Retinal pigment epithelial cell (primary cell): ENCODE data around the gene RNU6-7.
A peak's percentile ranks its signal among the peaks of the same experiment; 100 is the strongest.

ENCODE experiments used
- DNase-seq: peaks from one replicate; pipeline ENCODE4 v3.0.0-alpha.2; 2010; ENCODE audit warnings: low read depth
- H3K4me3 ChIP-seq: 2 replicates; pipeline ENCODE4 v1.5.1; 2011; ENCODE audit warnings: mild to moderate bottlenecking, low read length, control low read depth, moderate library complexity
- CTCF ChIP-seq: conservative IDR thresholded peaks from 2 replicates; pipeline ENCODE4 v1.5.1; 2011; ENCODE audit warnings: low read depth, low read length, control low read depth, inconsistent platforms

RNU6-7 gene

GRCh38 chr14:32201816-32202490 is at the start of gene RNU6-7:
RNU6-7 (plus strand) TSS chr14:32202045.
- peak within 1 kb of the TSS; percentile 86 for H3K4me3 ChIP-seq
- TF ChIP-seq CTCF: no peak
- DNase-seq: no peak

GRCh38 chr14:32166029-32166428 is 35.8 kb upstream of the RNU6-7 start:
- TF ChIP-seq CTCF: no peak
- no peak for DNase-seq
- no peak overlapping the region for H3K4me3 ChIP-seq

- no peak overlapping the region for H3K4me3 ChIP-seq
- no peak for TF ChIP-seq CTCF
- no peak for DNase-seq
These were observed 34.9 kb upstream of the RNU6-7 start for GRCh38 chr14:32166924-32167323.

GRCh38 chr14:32167907-32168306 is 33.9 kb upstream of the RNU6-7 start:
- no peak for DNase-seq

GRCh38 chr14:32169191-32169590 is 32.7 kb upstream of the RNU6-7 start:
- no peak overlapping the region for H3K4me3 ChIP-seq
- no peak for TF ChIP-seq CTCF
- no peak for DNase-seq

More at GRCh38 chr14:32167907-32168306, 33.9 kb upstream of the RNU6-7 start:
- TF ChIP-seq CTCF: no peak
- H3K4me3 ChIP-seq: no peak overlapping the region

GRCh38 chr14:32171469-32171868 is 30.4 kb upstream of the RNU6-7 start:
- no peak overlapping the region for H3K4me3 ChIP-seq
- no peak for DNase-seq
- TF ChIP-seq CTCF: no peak
